ENCODE results near the gene ATN1.

Gene ATN1

GRCh38 chr12:6975297-6976032, 47.7 kb downstream of the ATN1 start:
- DNase-seq (ENCODE audit: extremely low spot score): no peak
- CTCF ChIA-PET: interaction anchor here (1.1 kb wide), 1 partner anchor 9 kb away, joined by 4 read pairs; no protein-coding TSS in a partner anchor
- POLR2A ChIA-PET: interaction anchor here (0.8 to 2.8 kb wide), 4 partner anchors 8 to 37 kb away, joined by 3 to 20 read pairs (median 9); partner anchors contain the start of genes C12orf57 and RNU7-1
- TF ChIP-seq SUZ12 (IDR thresholded peaks at IDR 0.05) (no peak), TARDBP (IDR thresholded peaks at IDR 0.05) (no peak), BHLHE40 (IDR thresholded peaks at IDR 0.05; ENCODE audit: borderline replicate concordance) (no peak), HDGF (IDR thresholded peaks at IDR 0.05; ENCODE audit: borderline replicate concordance) (no peak), FOXK2 (IDR thresholded peaks at IDR 0.05) (no peak), ARNT (IDR thresholded peaks at IDR 0.05) (no peak), ELF4 (IDR thresholded peaks at IDR 0.05) (no peak), PKNOX1 (IDR thresholded peaks at IDR 0.05) (no peak)

GRCh38 chr12:6977653-6978052, 49.9 kb downstream of the ATN1 start:
- POLR2A ChIA-PET: interaction anchor here (1.4 to 1.8 kb wide), 2 partner anchors 16 to 33 kb away, joined by 5 read pairs; no protein-coding TSS in a partner anchor
- CTCF ChIA-PET: interaction anchor here (0.6 to 1.5 kb wide), 4 partner anchors 13 to 131 kb away, joined by 3 to 5 read pairs (median 4); no protein-coding TSS in a partner anchor
- TF ChIP-seq ARNT (IDR thresholded peaks at IDR 0.05) (no peak), FOXM1 (IDR thresholded peaks at IDR 0.05; ENCODE audit: borderline replicate concordance) (no peak), SUZ12 (IDR thresholded peaks at IDR 0.05) (no peak), PKNOX1 (IDR thresholded peaks at IDR 0.05) (no peak), ELF4 (IDR thresholded peaks at IDR 0.05) (no peak), BHLHE40 (IDR thresholded peaks at IDR 0.05; ENCODE audit: borderline replicate concordance) (no peak), L3MBTL2 (conservative IDR thresholded peaks at IDR 0.05) (no peak), LEF1 (IDR thresholded peaks at IDR 0.05; ENCODE audit: borderline replicate concordance) (no peak), ZNF384 (IDR thresholded peaks at IDR 0.05) (no peak), SP1 (IDR thresholded peaks at IDR 0.05) (no peak), CTBP1 (IDR thresholded peaks at IDR 0.05; ENCODE audit: borderline replicate concordance) (no peak), NFRKB (IDR thresholded peaks at IDR 0.05) (no peak), HDGF (IDR thresholded peaks at IDR 0.05; ENCODE audit: borderline replicate concordance) (no peak), FOXK2 (IDR thresholded peaks at IDR 0.05) (no peak), FOXA1 (IDR thresholded peaks at IDR 0.05) (no peak), TARDBP (IDR thresholded peaks at IDR 0.05) (no peak)
- DNase-seq (ENCODE audit: extremely low spot score): no peak

- TF ChIP-seq FOXK2 (IDR thresholded peaks at IDR 0.05): no peak
- no peak for TF ChIP-seq CTBP1 (IDR thresholded peaks at IDR 0.05; ENCODE audit: borderline replicate concordance)
- TF ChIP-seq SUZ12 (IDR thresholded peaks at IDR 0.05): no peak
- no peak for TF ChIP-seq ZNF384 (IDR thresholded peaks at IDR 0.05)
- TF ChIP-seq SP1 (IDR thresholded peaks at IDR 0.05): no peak
- no peak for TF ChIP-seq FOXA1 (IDR thresholded peaks at IDR 0.05)
- no peak for TF ChIP-seq FOXM1 (IDR thresholded peaks at IDR 0.05; ENCODE audit: borderline replicate concordance)
- TF ChIP-seq BHLHE40 (IDR thresholded peaks at IDR 0.05; ENCODE audit: borderline replicate concordance): no peak
- TF ChIP-seq LEF1 (IDR thresholded peaks at IDR 0.05; ENCODE audit: borderline replicate concordance): no peak
- TF ChIP-seq TARDBP (IDR thresholded peaks at IDR 0.05): no peak
- no peak for TF ChIP-seq L3MBTL2 (conservative IDR thresholded peaks at IDR 0.05)
- ChIA-PET CTCF (interaction anchor here (0.6 to 0.9 kb wide), 3 partner anchors 13 to 130 kb away, joined by 3 to 5 read pairs (median 4); no protein-coding TSS in a partner anchor), POLR2A (interaction anchor here (1.4 to 1.8 kb wide), 2 partner anchors 17 to 34 kb away, joined by 5 read pairs; no protein-coding TSS in a partner anchor)
- no peak for DNase-seq (ENCODE audit: extremely low spot score)
Measured at GRCh38 chr12:6978188-6978587, 50.4 kb downstream of the ATN1 start.

GRCh38 chr12:6978611-6979011, 50.9 kb downstream of the ATN1 start:
- no peak for TF ChIP-seq HDGF (IDR thresholded peaks at IDR 0.05; ENCODE audit: borderline replicate concordance)
- no peak for TF ChIP-seq PKNOX1 (IDR thresholded peaks at IDR 0.05)
- TF ChIP-seq SP1 (IDR thresholded peaks at IDR 0.05): no peak
- no peak for TF ChIP-seq ZNF384 (IDR thresholded peaks at IDR 0.05)
- no peak for TF ChIP-seq ELF4 (IDR thresholded peaks at IDR 0.05)
- TF ChIP-seq BHLHE40 (IDR thresholded peaks at IDR 0.05; ENCODE audit: borderline replicate concordance): no peak
- TF ChIP-seq LEF1 (IDR thresholded peaks at IDR 0.05; ENCODE audit: borderline replicate concordance): no peak
- TF ChIP-seq NFRKB (IDR thresholded peaks at IDR 0.05): no peak
- no peak for TF ChIP-seq FOXM1 (IDR thresholded peaks at IDR 0.05; ENCODE audit: borderline replicate concordance)
- TF ChIP-seq FOXK2 (IDR thresholded peaks at IDR 0.05): no peak
- no peak for TF ChIP-seq L3MBTL2 (conservative IDR thresholded peaks at IDR 0.05)
- no peak for TF ChIP-seq FOXA1 (IDR thresholded peaks at IDR 0.05)
- no peak for TF ChIP-seq TARDBP (IDR thresholded peaks at IDR 0.05)
- TF ChIP-seq SUZ12 (IDR thresholded peaks at IDR 0.05): no peak
- TF ChIP-seq ARNT (IDR thresholded peaks at IDR 0.05): no peak
- ChIA-PET CTCF (interaction anchor here (0.9 kb wide), 1 partner anchor 14 kb away, joined by 3 read pairs; no protein-coding TSS in a partner anchor), POLR2A (interaction anchor here (1.0 to 1.8 kb wide), 3 partner anchors 13 to 34 kb away, joined by 3 to 5 read pairs (median 5); no protein-coding TSS in a partner anchor)
- no peak for DNase-seq (ENCODE audit: extremely low spot score)

GRCh38 chr12:6979021-6979420, 51.3 kb downstream of the ATN1 start:
- CTCF ChIA-PET: no interaction called here
- POLR2A ChIA-PET: interaction anchor here (1.0 to 1.8 kb wide), 2 partner anchors 12 to 17 kb away, joined by 3 to 5 read pairs; no protein-coding TSS in a partner anchor
- no peak for DNase-seq (ENCODE audit: extremely low spot score)
- TF ChIP-seq L3MBTL2 (conservative IDR thresholded peaks at IDR 0.05) (no peak), TARDBP (IDR thresholded peaks at IDR 0.05) (no peak), ZNF384 (IDR thresholded peaks at IDR 0.05) (no peak), ARNT (IDR thresholded peaks at IDR 0.05) (no peak), SP1 (IDR thresholded peaks at IDR 0.05) (no peak), ELF4 (IDR thresholded peaks at IDR 0.05) (no peak), PKNOX1 (IDR thresholded peaks at IDR 0.05) (no peak), LEF1 (IDR thresholded peaks at IDR 0.05; ENCODE audit: borderline replicate concordance) (no peak), BHLHE40 (IDR thresholded peaks at IDR 0.05; ENCODE audit: borderline replicate concordance) (no peak), CTBP1 (IDR thresholded peaks at IDR 0.05; ENCODE audit: borderline replicate concordance) (no peak), HDGF (IDR thresholded peaks at IDR 0.05; ENCODE audit: borderline replicate concordance) (no peak), FOXK2 (IDR thresholded peaks at IDR 0.05) (no peak), FOXM1 (IDR thresholded peaks at IDR 0.05; ENCODE audit: borderline replicate concordance) (no peak)
